ENCODE data around the gene WIZ.

DNA sequence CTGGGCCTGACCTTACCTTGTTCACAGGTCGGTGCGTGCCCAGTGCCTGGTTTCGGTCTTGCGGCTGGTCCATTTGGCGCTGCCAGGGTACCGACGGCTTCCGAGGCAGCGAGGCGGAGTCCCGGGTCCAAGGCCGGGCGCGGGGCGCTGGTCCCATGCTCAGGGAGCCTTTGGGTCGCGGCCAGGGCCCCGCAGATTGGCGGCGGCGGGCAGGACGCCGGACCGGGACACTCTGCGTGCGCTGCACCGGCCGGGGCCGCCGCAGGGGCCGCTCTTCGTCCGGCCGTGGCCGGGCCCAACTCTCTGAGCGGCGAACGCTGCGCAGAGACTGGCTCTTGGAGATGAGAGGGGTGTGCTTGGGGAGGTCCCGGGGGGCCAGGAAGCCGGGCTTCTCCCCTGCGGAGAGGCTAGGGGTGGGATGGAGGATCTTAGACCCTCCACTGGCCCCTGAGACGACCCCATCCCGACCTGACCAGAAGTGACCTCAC is 3.4 kb upstream of the WIZ start:
- TF ChIP-seq, protein P1, sequence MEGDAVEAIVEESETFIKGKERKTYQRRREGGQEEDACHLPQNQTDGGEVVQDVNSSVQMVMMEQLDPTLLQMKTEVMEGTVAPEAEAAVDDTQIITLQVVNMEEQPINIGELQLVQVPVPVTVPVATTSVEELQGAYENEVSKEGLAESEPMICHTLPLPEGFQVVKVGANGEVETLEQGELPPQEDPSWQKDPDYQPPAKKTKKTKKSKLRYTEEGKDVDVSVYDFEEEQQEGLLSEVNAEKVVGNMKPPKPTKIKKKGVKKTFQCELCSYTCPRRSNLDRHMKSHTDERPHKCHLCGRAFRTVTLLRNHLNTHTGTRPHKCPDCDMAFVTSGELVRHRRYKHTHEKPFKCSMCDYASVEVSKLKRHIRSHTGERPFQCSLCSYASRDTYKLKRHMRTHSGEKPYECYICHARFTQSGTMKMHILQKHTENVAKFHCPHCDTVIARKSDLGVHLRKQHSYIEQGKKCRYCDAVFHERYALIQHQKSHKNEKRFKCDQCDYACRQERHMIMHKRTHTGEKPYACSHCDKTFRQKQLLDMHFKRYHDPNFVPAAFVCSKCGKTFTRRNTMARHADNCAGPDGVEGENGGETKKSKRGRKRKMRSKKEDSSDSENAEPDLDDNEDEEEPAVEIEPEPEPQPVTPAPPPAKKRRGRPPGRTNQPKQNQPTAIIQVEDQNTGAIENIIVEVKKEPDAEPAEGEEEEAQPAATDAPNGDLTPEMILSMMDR (optimal IDR thresholded peaks at IDR 0.05 in 1 of 3, IDR thresholded peaks at IDR 0.05 in 1 of 3, conservative IDR thresholded peaks at IDR 0.05 in 1 of 3; ENCODE audit: extremely low read depth in 1 of 3, insufficient read depth in 2 of 3, low read length in 3 of 3), result no peak
- TF ChIP-seq EZH2 (IDR thresholded peaks at IDR 0.05; ENCODE audit: low read length), result peak; percentile 75
